Measurements from ENCODE around the gene ALDH3B1. TPM values are rescaled to one million over a fixed set of nuclear protein-coding genes. Genes with fewer than 3 reads are reported as not detected.
A peak's percentile ranks its signal among the peaks of the same experiment; 100 is the strongest.

ALDH3B1 gene
- total RNA-seq, 1 donor from 2014 or later = 1.7 TPM

DNA sequence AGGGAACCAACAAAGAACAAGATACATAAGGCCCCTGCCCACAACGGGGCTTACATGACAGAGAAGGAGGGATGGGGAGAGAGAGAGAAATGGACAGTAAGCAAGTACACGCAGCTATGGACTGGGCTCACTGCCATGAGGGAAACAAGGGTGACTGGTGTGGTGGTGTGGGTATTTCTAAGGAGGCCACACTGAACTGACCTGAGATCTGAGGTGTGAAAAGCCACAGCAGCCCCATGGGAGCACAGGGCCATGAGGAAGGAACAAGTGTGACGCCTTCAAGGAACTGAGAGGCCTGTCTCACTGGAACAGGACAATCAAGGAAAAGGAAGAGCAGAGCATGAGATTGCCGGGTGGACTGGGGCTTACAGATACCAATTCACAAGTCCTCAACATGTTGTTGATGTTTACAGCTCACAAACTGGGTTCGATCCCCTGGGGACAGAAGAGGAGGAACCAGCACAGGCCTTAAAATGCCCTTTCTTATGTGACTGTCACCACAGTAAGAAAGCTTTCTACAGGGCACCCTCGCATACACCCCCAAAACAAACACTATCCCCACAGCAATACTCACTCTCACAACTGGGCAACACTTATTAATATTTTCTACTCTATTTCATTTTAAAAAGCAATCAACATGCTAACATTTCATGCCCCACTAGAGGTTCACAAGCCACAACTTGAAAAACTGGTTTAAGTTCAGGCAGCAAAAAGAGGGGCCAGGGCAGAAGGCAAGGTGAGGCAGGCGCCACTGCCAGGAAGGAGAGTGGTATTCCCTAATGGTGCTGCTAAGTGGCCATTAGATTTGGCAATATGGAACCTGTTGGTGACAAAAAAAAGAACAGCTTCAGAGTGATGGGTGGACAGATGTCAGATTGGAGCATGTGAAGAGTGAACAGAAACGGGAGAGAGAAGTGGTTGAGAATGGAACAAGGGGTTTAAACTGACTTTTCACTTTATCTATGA, 67.8 kb downstream of the ALDH3B1 start:
- H3K27ac Mint-ChIP-seq = peak overlapping the region; percentile 17
- H3K36me3 Mint-ChIP-seq = peaks cover 27% of the 10 kb centered on the region
- H3K27me3 Mint-ChIP-seq = no peaks in the 10 kb centered on the region
- H3K4me3 Mint-ChIP-seq = no peak overlapping the region
- TF ChIP-seq, protein P1, sequence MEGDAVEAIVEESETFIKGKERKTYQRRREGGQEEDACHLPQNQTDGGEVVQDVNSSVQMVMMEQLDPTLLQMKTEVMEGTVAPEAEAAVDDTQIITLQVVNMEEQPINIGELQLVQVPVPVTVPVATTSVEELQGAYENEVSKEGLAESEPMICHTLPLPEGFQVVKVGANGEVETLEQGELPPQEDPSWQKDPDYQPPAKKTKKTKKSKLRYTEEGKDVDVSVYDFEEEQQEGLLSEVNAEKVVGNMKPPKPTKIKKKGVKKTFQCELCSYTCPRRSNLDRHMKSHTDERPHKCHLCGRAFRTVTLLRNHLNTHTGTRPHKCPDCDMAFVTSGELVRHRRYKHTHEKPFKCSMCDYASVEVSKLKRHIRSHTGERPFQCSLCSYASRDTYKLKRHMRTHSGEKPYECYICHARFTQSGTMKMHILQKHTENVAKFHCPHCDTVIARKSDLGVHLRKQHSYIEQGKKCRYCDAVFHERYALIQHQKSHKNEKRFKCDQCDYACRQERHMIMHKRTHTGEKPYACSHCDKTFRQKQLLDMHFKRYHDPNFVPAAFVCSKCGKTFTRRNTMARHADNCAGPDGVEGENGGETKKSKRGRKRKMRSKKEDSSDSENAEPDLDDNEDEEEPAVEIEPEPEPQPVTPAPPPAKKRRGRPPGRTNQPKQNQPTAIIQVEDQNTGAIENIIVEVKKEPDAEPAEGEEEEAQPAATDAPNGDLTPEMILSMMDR (conservative IDR thresholded peaks at IDR 0.05) = no peak
- no peak for DNase-seq (ENCODE audit: extremely low spot score, unreplicated experiment)
- peaks cover 22% of the 10 kb centered on the region for H3K4me1 Mint-ChIP-seq (ENCODE audit: unreplicated experiment)
- no peaks in the 10 kb centered on the region for H3K9me3 Mint-ChIP-seq

Small RNA genes within 50 kb of the gene (microRNA-seq; reads per million reads assigned to microRNA genes)
- not detected for gene MIR4691
- not detected for gene MIR6753
- gene MIR7113 = 1.7 reads per million

Other genes starting within 250 kb of the ALDH3B1 start
- gene UNC93B1, start 6.2 kb upstream of the ALDH3B1 start, total RNA-seq (ENCODE audit: low replicate concordance) = 13.0 and 13.7 TPM in 2 replicates
- 153 and 168 TPM in 2 replicates for gene NDUFS8, start 20.4 kb downstream of the ALDH3B1 start, total RNA-seq (ENCODE audit: low replicate concordance)
- 37.0 and 49.7 TPM in 2 replicates for gene TCIRG1, start 28.7 kb downstream of the ALDH3B1 start, total RNA-seq (ENCODE audit: low replicate concordance)
- gene CHKA, start 111.1 kb downstream of the ALDH3B1 start, total RNA-seq (ENCODE audit: low replicate concordance) = 32.2 and 46.7 TPM in 2 replicates
- 48.5 and 54.4 TPM in 2 replicates for gene KMT5B, start 203.0 kb downstream of the ALDH3B1 start, total RNA-seq (ENCODE audit: low replicate concordance)

All from type B pancreatic cell (in vitro differentiated cells).